ENCODE measurements around the gene SPRR1A. TPM values are rescaled to one million over a fixed set of nuclear protein-coding genes. Genes with fewer than 3 reads are reported as not detected.

SPRR1A gene
- total and polyA plus RNA-seq, 10 of the 15 experiments (the other 5 are each of a cell fraction or from before 2014, with no cell fraction given) = not detected

GRCh38 chr1:152968248-152968647, 15.6 kb upstream of the SPRR1A start (continued):
- TF ChIP-seq MAX (IDR thresholded peaks at IDR 0.05; ENCODE audit: low read depth, low read length) (0 out of 2 replicates have a peak, but pooled peaks have one; percentile 26), LARP7 (IDR thresholded peaks at IDR 0.05) (no peak), HCFC1 (IDR thresholded peaks at IDR 0.05; ENCODE audit: low read length) (no peak), EGR1 (IDR thresholded peaks at IDR 0.05; ENCODE audit: borderline replicate concordance in 1 of 2, low read depth in 2 of 2, low read length in 2 of 2) (no peak), ZBTB4 (CRISPR knock-in tag; IDR thresholded peaks at IDR 0.05) (no peak), MTA2 (IDR thresholded peaks at IDR 0.05; ENCODE audit: low read depth) (0 out of 2 replicates have a peak, but pooled peaks have one; percentile 9), POLR2AphosphoS5 (IDR thresholded peaks at IDR 0.05; ENCODE audit: low read length) (no peak), FOXK2 (IDR thresholded peaks at IDR 0.05) (no peak), POLR2A (IDR thresholded peaks at IDR 0.05; ENCODE audit: low read depth, low read length) (no peak), RELB (IDR thresholded peaks at IDR 0.05; ENCODE audit: low read depth) (no peak), ATF7 (IDR thresholded peaks at IDR 0.05; ENCODE audit: low read depth) (0 out of 2 replicates have a peak, but pooled peaks have one; percentile 34), ESRRA (IDR thresholded peaks at IDR 0.05; ENCODE audit: low read length) (peak; percentile 64; the same call in 1 of the 2 replicates), BHLHE40 (IDR thresholded peaks at IDR 0.05; ENCODE audit: borderline replicate concordance in 1 of 2, low read depth in 2 of 2, low read length in 1 of 2) (peak; percentile 82 to 87; a peak in 3 of 4 replicates)

All from GM12878 (cell line).